Tibial artery (tissue), 4 donors: ENCODE measurements around the gene P2RX5.

Experiments
- DNase-seq, 2 donors: peaks; one replicate each; pipeline ENCODE4 v3.0.0-alpha.2; 2019
- H3K27ac ChIP-seq, 2 donors: fragments of 200-600 bp; sonication (generic) in 1 of 2; 1 replicate in 1 of 2; 2 replicates in 1 of 2; pipeline ENCODE4 v1.5.1; 2018 to 2019; ENCODE audit warnings: mild to moderate bottlenecking in 1 of 2
- H3K27me3 ChIP-seq, 2 donors: fragments of 200-600 bp; sonication (generic) in 1 of 2; one replicate each; pipeline versions ENCODE4 v1.5.1 to v1.6.0; 2016 to 2019
- H3K36me3 ChIP-seq, 3 donors: fragments of 200-600 bp; sonication (generic) in 2 of 3; one replicate each; pipeline ENCODE4 v1.5.1; 2016 to 2019; ENCODE audit warnings: mild to moderate bottlenecking in 2 of 3
- H3K4me1 ChIP-seq, 4 donors: fragments of 200-600 bp; sonication (generic) in 2 of 4; 1 replicate in 3 of 4; 2 replicates in 1 of 4; pipeline ENCODE4 v1.5.1; 2016 to 2019
- H3K4me3 ChIP-seq, 2 donors: fragments of 200-600 bp; sonication (generic) in 1 of 2; 1 replicate in 1 of 2; 2 replicates in 1 of 2; pipeline ENCODE4 v1.5.1; 2018 to 2019; ENCODE audit warnings: mild to moderate bottlenecking in 2 of 2
- H3K9me3 ChIP-seq, 3 donors: fragments of 200-600 bp; sonication (generic) in 1 of 3; one replicate each; pipeline ENCODE4 v1.5.1; 2016 to 2019
- CTCF ChIP-seq, 2 experiments: fragments of 200-600 bp in 1 of 2; fragments of 450-650 bp in 1 of 2; IDR thresholded peaks; one replicate each; pipeline ENCODE4 v1.5.1; 2017 to 2019; ENCODE audit warnings: antibody characterized with exemption in 2 of 2, mild to moderate bottlenecking in 1 of 2, moderate library complexity in 1 of 2
- intact Hi-C: fragments of 100-400 bp; cut with DNase I; formaldehyde crosslinking; loops from one replicate; pipeline ENCODE4 v1.15.0; 2023; ENCODE audit warnings: low total_unique reads

Gene P2RX5

GRCh38 chr17:3697103-3697476, 1.1 kb upstream of the P2RX5 start:
- Histone ChIP-seq H3K36me3 (no peaks in the 10 kb centered on the region), H3K27ac (no peak overlapping the region), H3K4me3 (no peak overlapping the region), H3K9me3 (peaks cover 0 to 14% (median 10%) of the 10 kb centered on the region in 3 donors), H3K27me3 (peaks cover 13 to 57% of the 10 kb centered on the region in 2 donors), H3K4me1 (peaks cover 4 to 22% (median 16%) of the 10 kb centered on the region in 4 donors)
- intact Hi-C loops, result no loop called here
- no peak for TF ChIP-seq CTCF (IDR thresholded peaks at IDR 0.05)
- DNase-seq, result no peak

- no peaks in the 10 kb centered on the region for H3K36me3 ChIP-seq
- DNase-seq, result peak in 1 of 2 donors; percentile 59
- peaks cover 0 to 14% (median 10%) of the 10 kb centered on the region in 3 donors for H3K9me3 ChIP-seq
- intact Hi-C loops, result no loop called here
- peaks cover 4 to 22% (median 16%) of the 10 kb centered on the region in 4 donors for H3K4me1 ChIP-seq
- no peak overlapping the region for H3K27ac ChIP-seq
- peaks cover 13 to 74% of the 10 kb centered on the region in 2 donors for H3K27me3 ChIP-seq
- peak overlapping the region; percentile 36 to 50 for H3K4me3 ChIP-seq
- TF ChIP-seq CTCF (IDR thresholded peaks at IDR 0.05), result no peak
Observed at GRCh38 chr17:3695129-3695722, 729 bp downstream of the P2RX5 start.

- DNase-seq, result no peak
- Histone ChIP-seq H3K9me3 (peaks cover 0 to 14% (median 10%) of the 10 kb centered on the region in 3 donors), H3K4me1 (peaks cover 4 to 22% (median 16%) of the 10 kb centered on the region in 4 donors), H3K27me3 (peaks cover 13 to 84% of the 10 kb centered on the region in 2 donors), H3K36me3 (no peaks in the 10 kb centered on the region), H3K4me3 (no peak overlapping the region), H3K27ac (no peak overlapping the region)
- intact Hi-C loops, result no loop called here
- TF ChIP-seq CTCF (IDR thresholded peaks at IDR 0.05), result no peak
Observed at GRCh38 chr17:3693829-3694231, 2.1 kb downstream of the P2RX5 start.

GRCh38 chr17:3693141-3693540, 2.8 kb downstream of the P2RX5 start:
- no peak for DNase-seq
- Histone ChIP-seq H3K4me1 (peaks cover 4 to 22% (median 16%) of the 10 kb centered on the region in 4 donors), H3K4me3 (no peak overlapping the region), H3K9me3 (peaks cover 0 to 8% (median 4%) of the 10 kb centered on the region in 3 donors), H3K27me3 (peaks cover 13 to 84% of the 10 kb centered on the region in 2 donors), H3K36me3 (no peaks in the 10 kb centered on the region), H3K27ac (no peak overlapping the region)
- intact Hi-C loops, result no loop called here
- TF ChIP-seq CTCF (IDR thresholded peaks at IDR 0.05), result no peak

- Histone ChIP-seq H3K27me3 (peaks cover 13 to 76% of the 10 kb centered on the region in 2 donors), H3K4me3 (no peak overlapping the region), H3K27ac (no peak overlapping the region), H3K4me1 (peaks cover 4 to 22% (median 16%) of the 10 kb centered on the region in 4 donors), H3K9me3 (no peaks in the 10 kb centered on the region), H3K36me3 (no peaks in the 10 kb centered on the region)
- intact Hi-C loops, result no loop called here
- DNase-seq, result no peak
- TF ChIP-seq CTCF (IDR thresholded peaks at IDR 0.05), result no peak
Observed at GRCh38 chr17:3692346-3692745, 3.6 kb downstream of the P2RX5 start.
